ENCODE measurements around the gene ATL3.
"Not testable (repeated sequence)": the region's sequence is repeated elsewhere in the genome, so short reads cannot be mapped to it uniquely, and the experiment has no call there.

Gene ATL3

DNA sequence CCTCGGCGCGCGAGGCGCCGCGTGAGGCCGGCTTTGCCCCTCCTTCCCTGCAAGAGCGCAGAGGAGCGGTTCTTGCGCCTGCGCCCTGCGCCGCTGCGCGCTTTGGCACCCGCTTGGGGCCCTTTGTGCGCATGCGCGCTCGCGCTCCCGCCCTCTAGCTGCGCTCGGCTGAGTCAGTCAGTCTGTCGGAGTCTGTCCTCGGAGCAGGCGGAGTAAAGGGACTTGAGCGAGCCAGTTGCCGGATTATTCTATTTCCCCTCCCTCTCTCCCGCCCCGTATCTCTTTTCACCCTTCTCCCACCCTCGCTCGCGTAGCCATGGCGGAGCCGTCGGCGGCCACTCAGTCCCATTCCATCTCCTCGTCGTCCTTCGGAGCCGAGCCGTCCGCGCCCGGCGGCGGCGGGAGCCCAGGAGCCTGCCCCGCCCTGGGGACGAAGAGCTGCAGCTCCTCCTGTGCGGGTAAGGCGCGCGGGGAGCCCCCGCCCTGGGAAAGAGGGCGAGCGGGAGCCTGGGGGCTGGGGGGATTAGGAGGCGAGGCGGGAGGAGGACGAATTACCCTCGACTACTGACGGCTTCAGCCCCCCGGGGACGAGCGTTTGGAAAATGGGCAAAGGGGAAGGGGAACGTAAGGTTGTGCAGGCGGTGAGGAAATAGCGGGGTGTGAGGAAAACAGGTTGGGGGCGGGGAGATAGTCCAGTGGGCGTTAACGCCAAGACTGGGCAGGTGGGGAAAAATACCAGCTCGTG is 10.3 kb upstream of the ATL3 start, which contains the start of gene RTN3:
RTN3 (plus strand) TSS at position 180 of the 745 bp plus-strand sequence; CDS start at position 317, 137 bp downstream.
- DNase-seq, result peak; percentile 78

DNA sequence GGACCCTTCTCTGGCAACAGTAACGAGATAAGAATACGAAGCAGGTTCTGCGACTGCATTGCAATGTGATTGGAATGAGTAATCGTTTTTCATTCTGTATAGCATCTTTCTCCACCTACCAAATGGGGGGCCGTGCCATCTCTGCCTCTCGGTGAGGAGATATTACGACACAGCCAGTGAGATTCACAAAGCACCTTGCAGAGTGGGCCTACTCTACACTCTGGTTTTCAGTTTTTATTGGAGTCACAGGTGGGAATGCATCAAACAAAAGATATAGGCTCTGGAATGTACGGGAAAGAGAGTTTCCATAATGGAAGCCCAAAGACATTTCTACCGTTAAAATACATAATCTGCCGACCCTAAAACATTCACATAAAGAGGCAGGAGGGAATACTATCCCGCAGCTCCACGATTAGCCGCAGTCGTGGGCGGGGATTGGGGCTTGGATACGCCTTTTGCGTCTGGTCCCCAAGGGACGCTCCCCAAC is 9.7 kb upstream of the ATL3 start:
- DNase-seq, result no peak

DNA sequence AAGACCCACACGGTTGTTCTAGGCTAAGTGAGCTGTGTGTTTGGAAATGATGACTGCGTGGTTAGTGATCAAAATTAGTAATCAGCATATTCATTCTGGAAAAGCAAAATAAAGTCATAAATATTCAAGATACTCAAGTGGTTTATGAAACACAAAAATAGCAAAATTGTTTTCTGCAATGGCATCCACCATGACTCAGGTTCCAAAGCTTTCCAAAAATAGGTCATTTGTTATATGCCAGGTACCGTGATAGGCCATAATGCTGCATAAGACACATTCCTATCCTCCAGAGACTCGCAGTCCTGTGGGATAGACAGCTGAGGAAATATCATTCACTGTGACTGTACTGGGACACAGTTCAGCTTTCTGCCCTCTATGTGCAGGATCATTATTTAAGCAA is 2.4 kb upstream of the ATL3 start:
- DNase-seq, result no peak

DNA sequence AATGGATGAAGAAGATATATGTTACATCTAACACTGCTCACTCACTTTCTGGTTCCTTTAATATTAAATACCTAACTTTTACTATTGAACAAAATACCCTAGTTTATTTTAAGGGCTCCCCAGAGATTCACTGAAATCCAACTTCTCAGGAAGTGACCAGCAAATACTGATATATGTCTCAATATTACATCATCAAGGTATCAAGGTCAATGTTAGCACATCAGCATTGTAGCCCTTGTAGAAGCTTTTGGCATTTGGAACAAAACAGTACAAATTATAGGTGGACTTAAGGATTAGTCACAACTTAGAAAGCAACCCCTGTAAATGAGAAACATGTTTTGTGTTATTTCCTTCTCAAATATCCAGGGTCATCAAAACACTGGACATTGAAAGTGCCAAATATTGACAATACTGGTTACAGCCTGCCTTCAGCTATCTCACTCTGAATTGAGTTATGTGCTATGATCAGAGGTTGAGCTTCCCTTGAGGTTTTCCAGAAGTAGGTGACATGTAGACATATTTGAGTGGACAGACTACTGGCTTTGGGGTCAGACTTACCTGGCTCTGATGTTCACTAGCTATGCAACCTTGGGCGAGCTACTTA is 1.9 kb upstream of the ATL3 start:
- no peak for DNase-seq

DNA sequence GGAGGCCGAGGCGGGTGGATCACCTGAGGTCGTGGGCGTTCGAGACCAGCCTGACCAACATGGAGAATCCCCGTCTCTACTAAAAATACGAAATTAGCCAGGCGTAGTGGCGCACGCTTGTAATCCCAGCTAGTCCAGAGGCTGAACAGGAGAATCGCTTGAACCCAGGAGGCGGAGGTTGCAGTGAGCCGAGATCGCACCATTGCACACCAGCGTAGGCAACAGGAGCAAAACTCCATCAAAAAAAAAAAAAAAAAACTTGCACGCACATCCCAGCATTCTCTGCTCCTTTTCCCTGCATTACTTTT is 934 bp upstream of the ATL3 start:
- no peak for DNase-seq

DNA sequence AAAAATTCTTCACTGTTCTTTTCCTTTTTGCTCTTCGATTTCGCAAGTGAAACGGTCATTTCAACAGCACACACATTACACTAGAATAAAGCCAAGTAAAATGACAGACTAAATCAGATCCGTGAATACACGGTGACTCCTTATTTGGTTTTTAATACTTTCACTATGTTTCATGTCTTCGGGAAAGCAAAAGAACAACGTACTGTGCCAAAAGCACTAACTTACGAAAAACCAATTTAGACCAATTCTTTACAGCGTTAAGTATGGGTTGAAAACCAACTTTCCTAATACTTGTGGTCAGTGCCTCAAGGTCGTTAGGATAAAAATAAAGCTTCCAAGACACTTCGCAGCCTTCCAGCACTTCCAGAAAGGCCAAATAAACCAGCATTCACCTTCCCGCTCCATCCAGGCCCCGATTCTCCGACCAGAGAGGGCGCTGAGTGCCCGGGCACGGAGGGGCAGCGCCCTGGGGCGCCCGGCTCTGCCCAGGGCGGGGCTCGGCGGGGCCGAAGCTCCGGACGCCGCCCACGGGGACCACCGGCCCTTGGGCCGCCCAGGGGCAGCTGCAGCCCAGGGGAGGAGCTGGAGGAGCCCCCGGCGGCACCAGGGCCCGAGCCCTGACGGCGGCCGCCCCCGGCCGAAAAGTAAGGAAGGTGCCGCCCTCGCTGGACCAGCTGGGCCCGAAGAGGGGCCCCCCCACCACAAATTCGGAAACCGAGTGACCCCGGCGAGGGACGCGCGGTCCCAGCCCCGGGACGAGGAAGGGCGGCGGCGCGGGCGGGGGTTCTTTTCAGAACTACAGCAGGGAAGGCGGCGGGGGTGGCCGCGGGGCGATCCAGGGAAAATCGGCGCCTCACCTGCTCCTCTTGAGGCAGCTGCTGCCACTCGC is 499 bp downstream of the ATL3 start:
- DNase-seq, result no peak

DNA sequence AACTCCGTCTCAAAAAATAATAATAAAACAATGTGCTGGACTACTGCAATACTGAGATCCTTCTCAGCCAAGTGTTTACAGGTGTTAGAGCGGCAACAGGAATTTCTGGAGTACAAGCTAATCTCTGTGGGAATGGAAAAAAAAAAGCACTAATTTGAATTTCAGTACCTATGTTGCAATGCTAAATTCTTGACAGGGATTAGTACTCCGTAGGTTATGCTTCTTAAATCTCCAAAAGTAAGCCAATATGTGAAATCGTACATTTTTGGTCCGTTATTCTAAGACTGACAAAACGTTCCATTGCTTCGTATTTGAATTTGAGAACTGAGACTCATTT is 1.1 kb downstream of the ATL3 start:
- no peak for DNase-seq

DNA sequence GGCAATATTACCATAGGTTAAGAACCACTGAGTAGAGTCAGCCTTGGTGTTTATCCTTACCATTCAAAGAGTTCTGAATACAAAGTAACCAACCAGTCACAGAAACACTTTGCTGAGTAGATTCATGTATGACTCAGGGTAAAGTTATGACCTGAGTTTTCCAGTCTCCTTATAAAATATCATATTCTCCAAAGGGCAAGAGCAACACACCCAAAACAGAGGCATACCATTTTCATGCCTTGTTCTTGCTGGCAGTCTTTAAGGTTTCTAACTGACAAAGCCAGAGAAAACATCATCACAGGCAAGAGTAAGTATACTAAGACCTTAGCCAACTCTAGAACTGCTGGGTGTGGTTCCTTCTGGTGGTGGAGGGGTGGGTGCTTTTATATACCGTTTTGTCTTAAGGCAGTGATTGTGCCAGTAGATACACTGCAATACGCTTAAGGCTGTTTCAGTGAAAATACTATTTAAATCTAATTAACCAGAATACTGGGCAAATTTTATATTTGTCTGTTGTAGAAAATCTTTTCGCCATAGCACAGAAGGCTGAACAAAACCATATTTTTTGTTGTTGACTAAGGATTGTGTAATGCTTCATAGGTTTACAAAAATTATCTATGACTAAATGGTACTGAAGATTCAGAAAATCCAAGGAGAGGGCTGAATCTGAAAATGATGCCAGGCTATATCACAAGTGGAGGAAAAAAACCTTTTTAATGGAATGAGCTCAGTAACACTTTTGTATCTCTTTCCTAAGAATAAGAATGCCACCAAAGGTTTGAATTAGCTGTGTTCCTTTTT is 3.0 kb downstream of the ATL3 start:
- no peak for DNase-seq

DNA sequence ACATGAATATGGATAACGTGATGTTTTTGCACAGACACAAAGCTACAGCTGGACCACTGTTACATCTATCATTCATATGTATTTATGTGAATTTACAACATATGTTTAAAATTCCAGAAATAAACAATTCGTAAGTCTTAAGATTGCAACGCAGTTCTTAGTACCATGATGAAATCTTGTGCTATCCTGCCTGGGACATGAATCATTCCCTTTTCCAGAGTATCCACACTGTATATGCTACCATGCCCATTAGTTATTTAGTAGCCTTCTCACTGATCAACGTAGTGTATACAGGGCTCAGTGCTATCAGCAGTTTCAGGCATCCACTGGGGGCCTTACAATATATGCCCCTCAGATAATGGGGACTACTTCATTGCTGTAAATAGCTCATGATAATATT is 4.3 kb downstream of the ATL3 start:
- no peak for DNase-seq

DNA sequence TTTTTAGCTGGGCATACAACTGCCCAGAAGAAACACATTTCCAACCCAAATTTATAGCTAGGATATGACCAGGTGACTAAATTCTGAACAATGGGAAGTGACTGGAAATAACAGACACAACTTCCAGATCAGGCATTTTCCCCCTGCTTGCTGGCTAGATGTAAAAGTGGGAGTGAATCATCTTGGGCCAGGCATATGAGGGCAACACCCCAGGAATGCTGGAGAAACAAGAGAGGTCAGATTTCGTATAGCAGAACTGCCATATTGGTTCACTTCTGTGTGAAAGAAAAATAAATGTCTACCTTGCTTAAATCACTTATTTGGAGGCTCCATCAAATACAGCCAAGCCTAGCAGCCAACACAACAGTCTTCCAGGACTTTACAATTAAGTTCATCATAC is 7.4 kb downstream of the ATL3 start:
- DNase-seq, result no peak

DNA sequence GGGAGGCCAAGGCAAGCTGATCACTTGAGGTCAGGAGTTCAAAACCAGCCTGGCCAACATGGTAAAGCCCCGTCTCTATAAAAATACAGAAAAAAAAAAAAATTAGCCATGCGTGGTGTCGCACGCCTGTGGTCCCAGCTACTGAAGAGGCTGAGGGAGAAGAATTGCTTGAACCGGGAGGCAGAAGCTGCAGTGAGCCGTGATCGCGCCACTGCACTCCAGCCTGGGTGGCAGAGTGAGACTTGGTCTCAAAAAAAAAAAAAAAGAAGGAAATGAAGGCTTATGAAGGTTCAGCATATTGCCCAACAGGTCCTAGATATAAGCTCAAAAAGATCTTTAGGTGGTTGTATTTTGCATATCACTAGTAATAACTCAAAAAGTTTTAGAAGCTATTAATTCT is 10.2 kb downstream of the ATL3 start:
- no peak for DNase-seq

DNA sequence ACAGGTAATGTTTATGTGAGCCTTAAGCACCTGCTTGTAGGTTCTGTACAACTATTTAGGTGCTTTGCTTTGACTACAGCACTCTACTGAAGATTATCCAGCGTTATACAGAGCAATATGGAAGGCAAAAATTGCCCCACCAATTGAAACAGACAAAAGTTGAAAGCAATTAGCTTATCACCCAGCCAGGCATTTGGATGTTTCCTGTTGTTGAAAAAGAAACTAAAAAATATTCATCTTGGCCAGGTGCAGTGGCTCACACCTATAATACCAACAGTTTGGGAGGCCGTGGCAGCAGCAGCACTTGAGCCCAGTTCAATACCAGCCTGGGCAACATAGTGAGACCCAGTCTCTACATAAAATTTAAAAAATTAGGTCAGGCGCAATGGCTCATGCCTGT is 18.5 kb downstream of the ATL3 start:
- no peak for DNase-seq

DNA sequence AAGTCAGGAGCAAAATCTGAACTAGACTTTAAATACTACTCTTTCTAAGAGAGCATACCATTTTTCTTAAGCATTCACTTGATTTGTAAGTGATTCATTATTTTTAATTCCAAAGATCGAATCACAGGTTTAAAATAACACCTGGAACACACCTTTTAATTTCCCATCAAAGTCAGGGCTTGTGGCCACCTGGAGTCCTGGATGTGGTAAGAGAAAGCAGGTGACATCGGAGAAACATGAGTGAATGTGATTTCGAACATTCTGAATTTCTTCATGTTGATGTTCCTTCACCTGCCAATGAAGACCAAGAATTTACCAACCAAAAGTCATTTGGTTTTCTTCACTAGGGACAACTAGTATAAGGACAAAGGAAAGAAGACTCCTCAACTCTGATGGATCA is 28.0 kb downstream of the ATL3 start:
- no peak for DNase-seq

DNA sequence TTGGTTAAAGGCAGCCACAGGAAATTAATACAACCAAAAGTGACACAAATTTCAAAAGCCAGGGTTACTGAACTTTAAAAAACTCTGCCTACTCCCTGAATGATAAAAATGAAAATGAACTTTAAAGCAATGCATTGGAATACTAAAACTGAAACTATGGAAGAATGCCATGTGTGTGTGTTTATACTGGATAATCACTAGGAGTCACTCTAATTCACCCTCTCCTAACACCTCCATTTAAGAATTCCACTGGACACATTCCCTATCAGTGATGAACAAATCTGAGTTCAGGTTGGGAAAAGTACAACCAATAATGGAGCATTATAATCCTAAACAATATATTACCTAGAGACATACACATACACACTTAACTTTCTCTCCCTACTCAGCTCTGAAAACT is 29.4 kb downstream of the ATL3 start:
- no peak for DNase-seq

DNA sequence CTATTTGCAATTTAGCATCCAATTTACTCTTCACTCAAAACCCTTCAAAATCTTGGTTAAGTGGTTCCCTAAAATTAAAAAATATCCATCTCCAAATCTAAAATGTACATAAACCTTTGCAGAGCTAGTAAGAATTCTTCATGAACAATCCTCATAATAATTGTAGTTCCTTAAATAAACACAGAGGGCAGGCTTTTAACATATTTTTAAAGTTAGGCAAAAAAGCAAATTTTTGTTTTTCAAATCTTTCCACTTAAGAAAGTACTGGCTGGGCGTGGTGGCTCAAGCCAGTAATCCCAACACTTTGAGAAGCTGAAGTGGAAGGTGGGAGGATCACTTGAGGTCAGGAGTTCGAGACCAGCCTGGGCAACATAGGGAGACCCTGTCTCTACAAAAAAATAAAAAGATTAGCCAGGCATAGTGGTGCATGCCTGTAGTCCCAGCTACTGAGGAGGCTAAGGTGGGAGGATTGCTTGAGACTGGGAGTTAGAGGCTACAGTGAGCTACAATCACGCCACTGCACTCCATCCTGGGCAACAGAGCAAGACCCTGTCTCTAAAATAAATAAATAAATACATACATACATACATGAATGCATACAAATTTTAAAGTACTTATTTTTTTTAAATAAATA is 31.9 kb downstream of the ATL3 start:
- DNase-seq, result no peak

DNA sequence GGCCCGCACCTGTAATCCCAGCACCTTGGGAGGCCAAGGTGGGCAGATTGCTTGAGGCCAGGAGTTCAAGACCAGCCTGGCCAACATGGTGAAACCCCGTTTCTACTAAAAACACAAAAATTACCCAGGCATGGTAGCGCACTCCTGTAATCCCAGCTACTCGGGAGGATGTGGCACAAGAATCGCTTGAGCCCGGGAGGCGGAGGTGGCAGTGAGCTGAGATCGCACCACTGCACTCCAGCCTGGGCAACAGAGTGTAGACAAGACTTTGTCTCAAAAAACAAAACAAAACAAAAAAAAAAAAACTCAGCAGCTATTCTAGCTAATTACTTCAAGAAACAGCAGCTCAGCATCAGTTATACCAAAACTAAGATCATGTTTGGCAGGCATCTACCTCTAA is 32.7 kb downstream of the ATL3 start:
- DNase-seq, result not testable (repeated sequence)

DNA sequence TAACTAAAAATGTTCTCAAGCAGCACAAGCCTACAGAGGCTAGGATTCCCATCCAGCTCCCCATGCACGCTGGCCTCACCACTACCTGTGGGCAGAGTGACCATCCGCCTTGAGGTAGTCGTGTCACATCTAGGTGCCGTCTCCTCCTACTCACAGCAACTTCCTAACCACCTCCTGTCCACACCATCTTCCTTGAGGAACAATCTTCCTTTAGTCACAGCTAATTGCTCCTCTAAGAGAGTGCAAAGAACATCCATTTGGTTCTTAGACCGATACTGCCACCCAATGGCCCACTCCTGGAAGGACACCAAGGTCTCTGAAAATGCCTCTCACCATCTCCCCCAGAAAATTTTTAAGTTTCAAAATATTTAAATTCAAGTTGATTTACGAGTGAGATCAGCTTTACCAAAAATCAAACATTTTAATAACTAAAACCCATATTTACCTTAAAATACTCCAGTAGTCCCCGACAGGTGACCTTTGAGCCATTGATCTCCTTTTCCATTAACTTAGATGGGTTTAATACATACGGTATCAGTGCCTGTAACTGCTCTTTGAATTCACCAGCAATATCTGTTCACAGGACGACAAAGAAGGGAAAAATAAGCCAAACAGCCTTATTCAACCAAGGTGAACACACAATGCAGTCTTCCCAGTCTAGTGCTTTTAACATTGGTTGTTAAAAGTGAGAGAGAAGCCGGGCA is 35.3 kb downstream of the ATL3 start:
- DNase-seq, result no peak

DNA sequence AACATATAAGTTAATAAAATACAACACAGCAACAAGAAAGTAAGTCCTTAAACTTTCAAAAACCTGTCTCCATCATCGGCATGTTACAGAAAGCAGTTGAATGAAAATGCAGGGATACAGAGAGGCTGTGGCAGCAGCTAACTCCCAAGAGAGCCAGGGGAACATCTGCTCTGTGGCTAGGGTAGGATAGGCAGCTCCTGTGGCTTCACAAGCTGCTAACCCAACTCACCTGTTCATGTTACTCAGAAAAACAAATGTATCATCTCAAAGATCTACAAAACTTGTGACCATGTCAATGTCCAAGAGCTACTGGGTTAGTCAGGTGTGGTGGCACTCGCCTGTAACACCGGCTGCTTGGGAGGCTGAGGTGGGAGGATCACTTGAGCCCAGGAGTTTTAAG is 41.8 kb downstream of the ATL3 start:
- DNase-seq, result no peak

DNA sequence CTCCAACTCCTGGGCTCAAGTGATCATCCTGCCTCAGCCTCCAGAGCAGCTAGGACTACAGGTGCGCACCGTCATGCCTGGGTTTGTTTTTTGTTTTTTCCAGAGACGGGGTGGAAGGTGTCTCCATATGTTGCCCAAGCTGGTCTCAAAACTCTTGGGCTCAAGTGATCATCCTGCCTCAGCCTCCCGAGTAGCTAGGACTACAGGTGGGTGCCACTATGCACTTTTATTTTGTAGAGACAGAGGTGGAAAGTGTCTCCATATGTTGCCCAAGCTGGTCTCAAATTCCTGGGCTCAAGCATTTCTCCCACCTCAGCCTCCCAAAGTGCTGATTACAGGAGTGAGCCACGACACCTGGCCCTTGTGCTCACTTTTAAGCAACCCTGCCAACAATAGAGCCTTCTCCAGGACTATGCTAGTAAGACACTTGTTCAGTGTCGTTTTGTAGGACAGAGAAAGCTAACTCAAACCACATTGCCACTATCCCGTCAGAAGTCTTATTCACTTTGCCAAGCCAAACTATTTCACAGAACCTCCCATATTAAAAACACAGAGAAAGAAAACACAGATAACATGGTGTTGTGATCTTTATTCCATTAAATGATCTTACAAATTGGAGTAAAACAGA is 47.5 kb downstream of the ATL3 start:
- DNase-seq, result no peak

DNA sequence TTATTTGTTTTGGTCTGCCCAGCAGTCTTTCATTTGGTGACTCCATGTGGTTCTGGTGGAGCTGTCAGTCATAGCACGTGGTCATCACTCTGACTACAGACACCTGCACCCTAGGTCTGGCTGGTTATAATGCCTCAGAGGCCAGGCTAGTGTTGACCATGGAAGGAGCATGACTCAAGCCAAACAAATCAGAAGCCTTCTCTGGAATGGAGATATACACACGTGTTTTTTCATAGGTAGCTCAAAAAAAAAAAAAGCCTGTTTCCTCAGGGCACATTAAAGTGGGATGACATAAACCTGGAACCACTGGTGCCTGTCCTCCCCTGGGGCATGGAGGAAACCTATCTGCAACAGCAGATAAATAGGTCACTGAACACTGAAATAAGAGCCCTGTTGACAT is 48.9 kb downstream of the ATL3 start:
- no peak for DNase-seq

DNA sequence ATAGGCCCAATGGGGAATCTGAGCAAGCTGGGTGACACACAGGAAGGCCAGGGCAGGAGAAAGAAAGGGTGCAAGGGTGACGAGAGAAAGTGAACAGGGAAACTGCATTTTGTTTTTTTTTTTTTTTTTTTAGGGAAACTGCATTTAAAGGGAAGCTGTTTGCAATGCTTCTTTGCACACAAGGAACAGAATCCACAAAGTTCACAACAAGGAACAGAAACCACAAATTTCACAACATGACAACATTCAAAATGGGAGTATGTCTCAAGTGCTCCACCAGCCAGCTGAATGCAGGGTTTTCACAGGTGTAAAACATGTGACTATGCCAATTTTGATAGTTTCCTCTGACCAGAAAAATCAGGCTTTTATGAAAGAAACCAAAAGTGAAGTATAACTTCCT is 50.1 kb downstream of the ATL3 start:
- no peak for DNase-seq

DNA sequence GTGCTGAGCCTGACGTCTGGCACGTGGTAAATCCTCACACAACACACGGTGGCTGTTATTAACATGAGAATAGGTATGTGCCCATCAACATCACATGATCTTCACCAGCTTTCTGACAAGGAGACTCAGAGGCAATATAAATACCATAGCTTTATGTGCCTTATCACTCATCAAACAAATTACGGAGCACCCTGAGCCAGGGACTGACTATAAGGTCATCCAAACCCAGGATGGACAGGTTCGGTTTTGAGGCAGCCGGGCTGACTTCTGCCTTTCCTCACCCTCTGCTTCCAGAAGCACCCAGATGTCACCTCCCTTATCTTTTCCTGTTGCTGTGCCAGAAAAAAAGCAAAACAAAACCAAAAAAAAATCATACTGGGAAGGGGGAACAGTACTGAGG is 51.2 kb downstream of the ATL3 start:
- DNase-seq, result no peak
